Panc1 (cell line): Measurements from ENCODE around the gene UQCRH. TPM values are rescaled to one million over a fixed set of nuclear protein-coding genes. Genes with fewer than 3 reads are reported as not detected.

Experiments
- ATAC-seq: fragments of 200-7000 bp; cut with Tn5 transposase; 2 replicates; pipeline ENCODE4 v1.9.1; 2020; ENCODE audit warnings: mild to moderate bottlenecking, moderate library complexity
- BruUV-seq: library from RNA; stranded (reverse); fragments of 400-500 nt; replicated peaks from 2 replicates; lab custom pipeline; 2021; lab: Mats Ljungman, UMichigan
- CTCF ChIA-PET: fragments of 300-600 bp; sonication (Branson Sonifier 250); formaldehyde crosslinking; loops from one replicate; lab custom pipeline; 2022; ENCODE audit warnings: antibody characterized with exemption; lab: Charles Lee
- POLR2A ChIA-PET: fragments of 300-600 bp; sonication (Branson Sonifier 250); formaldehyde crosslinking; loops from one replicate; lab custom pipeline; 2022; ENCODE audit warnings: antibody characterized with exemption; lab: Charles Lee
- DNase-seq: peaks from one replicate; pipeline ENCODE4 v3.0.0-alpha.2; 2010; ENCODE audit warnings: low read depth, low spot score
- H3K27ac ChIP-seq: 2 replicates; pipeline ENCODE4 v1.5.1; 2011; ENCODE audit warnings: mild to moderate bottlenecking, low read length, inconsistent platforms
- H3K27me3 ChIP-seq: fragments of 200-500 bp; sonication (Bioruptor generic); 2 replicates; pipeline ENCODE4 v1.6.0; 2014; ENCODE audit warnings: low read length, inconsistent platforms; ENCODE audit not compliant: control insufficient read depth, insufficient read depth
- H3K36me3 ChIP-seq: fragments of 200-500 bp; sonication (Bioruptor generic); 2 replicates; pipeline ENCODE4 v1.5.1; 2014; ENCODE audit warnings: inconsistent platforms, mild to moderate bottlenecking, low read length, moderate library complexity; ENCODE audit not compliant: control insufficient read depth, insufficient read depth
- H3K4me1 ChIP-seq: 2 replicates; pipeline ENCODE4 v1.5.1; 2011; ENCODE audit warnings: inconsistent platforms, mild to moderate bottlenecking, low read length, moderate library complexity; ENCODE audit not compliant: control insufficient read depth, insufficient read depth
- H3K4me3 ChIP-seq, 2 experiments: 2 replicates each; pipeline ENCODE4 v1.5.1; 2011 to 2012; ENCODE audit warnings: low read depth in 2 of 2, low read length in 2 of 2, mild to moderate bottlenecking in 2 of 2, inconsistent platforms in 1 of 2, moderate library complexity in 1 of 2
- H3K9me3 ChIP-seq: fragments of 200-500 bp; sonication (Bioruptor generic); 2 replicates; pipeline ENCODE4 v1.5.1; 2014; ENCODE audit warnings: low read depth, mild to moderate bottlenecking, inconsistent platforms, low read length, moderate library complexity; ENCODE audit not compliant: control insufficient read depth, insufficient read depth
- POLR2AphosphoS5 ChIP-seq: IDR thresholded peaks from 2 replicates; pipeline ENCODE4 v1.6.1; 2012; ENCODE audit warnings: mild to moderate bottlenecking, low read depth, low read length, moderate library complexity
- SIN3A ChIP-seq: IDR thresholded peaks from 2 replicates; pipeline ENCODE4 v1.6.1; 2012; ENCODE audit warnings: low read depth, mild to moderate bottlenecking, low read length, moderate library complexity, borderline replicate concordance; ENCODE audit not compliant: insufficient read depth
- TCF7L2 ChIP-seq: IDR thresholded peaks from 2 replicates; pipeline ENCODE4 v1.6.1; 2011; ENCODE audit warnings: mild to moderate bottlenecking, low read depth, low read length, inconsistent platforms
- in situ Hi-C: cut with HindIII; loops from 2 replicates; pipeline ENCODE4 v1.10.0; 2016; ENCODE audit warnings: low sequenced_read_pairs, low pct_unique_long_range_greater_than_20kb
- intact Hi-C: fragments of 100-400 bp; cut with micrococcal nuclease; formaldehyde crosslinking; loops from one replicate; pipeline ENCODE4 v1.10.0; 2022; ENCODE audit not compliant: unreplicated experiment
- total RNA-seq: library from RNA; stranded (reverse); gene quantifications from one replicate; pipeline ENCODE4 v1.2.1, GENCODE V29; 2021; ENCODE audit not compliant: unreplicated experiment
- TF ChIP-seq, protein P1 (sequence below), 2 experiments: IDR thresholded peaks; 2 replicates each; pipeline ENCODE4 v1.6.1; 2011 to 2012; ENCODE audit warnings: low read depth in 2 of 2, control low read depth in 1 of 2, low read length in 1 of 2, mild to moderate bottlenecking in 1 of 2, moderate library complexity in 1 of 2; ENCODE audit not compliant: insufficient read depth in 1 of 2
- TF ChIP-seq, protein P2 (sequence below): fragments of 450-650 bp; IDR thresholded peaks from 2 replicates; pipeline ENCODE4 v1.5.1; 2017; ENCODE audit warnings: mild to moderate bottlenecking

Gene UQCRH
- total RNA-seq, 1 experiment from 2014 or later: 498 TPM

- ATAC-seq (no peak), DNase-seq (no peak)
- Histone ChIP-seq H3K27ac (no peak overlapping the region), H3K9me3 (no peaks in the 10 kb centered on the region), H3K36me3 (peaks cover 3% of the 10 kb centered on the region), H3K27me3 (no peaks in the 10 kb centered on the region), H3K4me3 (no peak overlapping the region), H3K4me1 (no peaks in the 10 kb centered on the region)
- no TSS peak for BruUV-seq
- intact Hi-C loops: no loop called here
- POLR2A ChIA-PET: no interaction called here
- CTCF ChIA-PET: no interaction called here
- TF ChIP-seq, protein P1, sequence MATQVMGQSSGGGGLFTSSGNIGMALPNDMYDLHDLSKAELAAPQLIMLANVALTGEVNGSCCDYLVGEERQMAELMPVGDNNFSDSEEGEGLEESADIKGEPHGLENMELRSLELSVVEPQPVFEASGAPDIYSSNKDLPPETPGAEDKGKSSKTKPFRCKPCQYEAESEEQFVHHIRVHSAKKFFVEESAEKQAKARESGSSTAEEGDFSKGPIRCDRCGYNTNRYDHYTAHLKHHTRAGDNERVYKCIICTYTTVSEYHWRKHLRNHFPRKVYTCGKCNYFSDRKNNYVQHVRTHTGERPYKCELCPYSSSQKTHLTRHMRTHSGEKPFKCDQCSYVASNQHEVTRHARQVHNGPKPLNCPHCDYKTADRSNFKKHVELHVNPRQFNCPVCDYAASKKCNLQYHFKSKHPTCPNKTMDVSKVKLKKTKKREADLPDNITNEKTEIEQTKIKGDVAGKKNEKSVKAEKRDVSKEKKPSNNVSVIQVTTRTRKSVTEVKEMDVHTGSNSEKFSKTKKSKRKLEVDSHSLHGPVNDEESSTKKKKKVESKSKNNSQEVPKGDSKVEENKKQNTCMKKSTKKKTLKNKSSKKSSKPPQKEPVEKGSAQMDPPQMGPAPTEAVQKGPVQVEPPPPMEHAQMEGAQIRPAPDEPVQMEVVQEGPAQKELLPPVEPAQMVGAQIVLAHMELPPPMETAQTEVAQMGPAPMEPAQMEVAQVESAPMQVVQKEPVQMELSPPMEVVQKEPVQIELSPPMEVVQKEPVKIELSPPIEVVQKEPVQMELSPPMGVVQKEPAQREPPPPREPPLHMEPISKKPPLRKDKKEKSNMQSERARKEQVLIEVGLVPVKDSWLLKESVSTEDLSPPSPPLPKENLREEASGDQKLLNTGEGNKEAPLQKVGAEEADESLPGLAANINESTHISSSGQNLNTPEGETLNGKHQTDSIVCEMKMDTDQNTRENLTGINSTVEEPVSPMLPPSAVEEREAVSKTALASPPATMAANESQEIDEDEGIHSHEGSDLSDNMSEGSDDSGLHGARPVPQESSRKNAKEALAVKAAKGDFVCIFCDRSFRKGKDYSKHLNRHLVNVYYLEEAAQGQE (IDR thresholded peaks at IDR 0.05; ENCODE audit: insufficient read depth in 1 of 2, low read depth in 2 of 2, low read length in 1 of 2): no peak
- TF ChIP-seq SIN3A: no peak
- TF ChIP-seq, protein P2, sequence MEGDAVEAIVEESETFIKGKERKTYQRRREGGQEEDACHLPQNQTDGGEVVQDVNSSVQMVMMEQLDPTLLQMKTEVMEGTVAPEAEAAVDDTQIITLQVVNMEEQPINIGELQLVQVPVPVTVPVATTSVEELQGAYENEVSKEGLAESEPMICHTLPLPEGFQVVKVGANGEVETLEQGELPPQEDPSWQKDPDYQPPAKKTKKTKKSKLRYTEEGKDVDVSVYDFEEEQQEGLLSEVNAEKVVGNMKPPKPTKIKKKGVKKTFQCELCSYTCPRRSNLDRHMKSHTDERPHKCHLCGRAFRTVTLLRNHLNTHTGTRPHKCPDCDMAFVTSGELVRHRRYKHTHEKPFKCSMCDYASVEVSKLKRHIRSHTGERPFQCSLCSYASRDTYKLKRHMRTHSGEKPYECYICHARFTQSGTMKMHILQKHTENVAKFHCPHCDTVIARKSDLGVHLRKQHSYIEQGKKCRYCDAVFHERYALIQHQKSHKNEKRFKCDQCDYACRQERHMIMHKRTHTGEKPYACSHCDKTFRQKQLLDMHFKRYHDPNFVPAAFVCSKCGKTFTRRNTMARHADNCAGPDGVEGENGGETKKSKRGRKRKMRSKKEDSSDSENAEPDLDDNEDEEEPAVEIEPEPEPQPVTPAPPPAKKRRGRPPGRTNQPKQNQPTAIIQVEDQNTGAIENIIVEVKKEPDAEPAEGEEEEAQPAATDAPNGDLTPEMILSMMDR: no peak
- no peak for TF ChIP-seq POLR2AphosphoS5
- TF ChIP-seq TCF7L2: no peak
- in situ Hi-C loops: no loop called here
Measured at GRCh38 chr1:46289134-46289494, 14.4 kb upstream of the UQCRH start.

DNA sequence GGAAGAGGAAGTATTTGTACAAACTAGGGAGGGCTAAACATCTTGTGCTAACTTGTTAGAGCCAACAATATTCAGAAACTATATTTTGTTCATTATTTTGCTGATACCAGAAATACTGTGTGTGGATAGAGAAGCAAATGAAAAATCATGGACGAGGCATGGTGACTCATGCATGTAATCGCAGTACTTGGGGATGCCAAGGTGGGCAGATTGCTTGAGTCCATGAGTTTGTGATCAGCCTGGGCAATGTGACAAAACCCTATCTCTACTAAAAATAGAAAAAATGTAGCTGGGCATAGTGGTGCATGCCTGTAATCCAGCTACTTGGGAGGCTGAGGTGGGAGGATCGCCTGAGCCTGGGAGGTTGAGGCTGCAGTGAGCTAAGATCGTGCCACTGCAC lies 13.5 kb upstream of the UQCRH start:
- ChIA-PET CTCF (no interaction called here), POLR2A (interaction anchor here (0.6 to 0.7 kb wide), 3 partner anchors 13 to 255 kb away, joined by 3 to 13 read pairs (median 4); no protein-coding TSS in a partner anchor)
- ATAC-seq (no peak), DNase-seq (no peak)
- no peak overlapping the region for H3K27ac ChIP-seq
- in situ Hi-C loops: no loop called here
- no peaks in the 10 kb centered on the region for H3K4me1 ChIP-seq
- no peaks in the 10 kb centered on the region; the same call in 1 of the 2 replicates for H3K36me3 ChIP-seq
- BruUV-seq: no TSS peak
- TF ChIP-seq, protein P1 (IDR thresholded peaks at IDR 0.05; ENCODE audit: insufficient read depth in 1 of 2, low read depth in 2 of 2, low read length in 1 of 2): no peak
- TF ChIP-seq POLR2AphosphoS5 (no peak), SIN3A (no peak), TCF7L2 (no peak)
- TF ChIP-seq, protein P2: no peak
- H3K4me3 ChIP-seq: no peak overlapping the region
- no peaks in the 10 kb centered on the region for H3K9me3 ChIP-seq
- no peaks in the 10 kb centered on the region for H3K27me3 ChIP-seq
- intact Hi-C loops: no loop called here
